ES-I3 (cell line): Measurements from ENCODE around the gene RNF25.

Source experiments
- H3K36me3 ChIP-seq: 2 replicates; pipeline ENCODE4 v1.6.1; 2013; ENCODE audit warnings: mild to moderate bottlenecking, low read length, control low read depth, moderate library complexity; ENCODE audit not compliant: insufficient read depth
- H3K4me1 ChIP-seq: 2 replicates; pipeline ENCODE4 v1.6.1; 2013; ENCODE audit warnings: mild to moderate bottlenecking, control low read depth, low read length; ENCODE audit not compliant: insufficient read depth
- H3K9ac ChIP-seq: 2 replicates; pipeline ENCODE4 v1.6.1; 2013; ENCODE audit warnings: low read depth, mild to moderate bottlenecking, low read length, moderate library complexity
- H3K9me3 ChIP-seq: 2 replicates; pipeline ENCODE4 v1.6.1; 2013; ENCODE audit warnings: mild to moderate bottlenecking, low read length, moderate library complexity; ENCODE audit not compliant: control insufficient read depth, insufficient read depth

The RNF25 gene

GRCh38 chr2:218626369-218626768 is 45.4 kb downstream of the RNF25 start:
- Histone ChIP-seq H3K4me1 (no peaks in the 10 kb centered on the region), H3K36me3 (no peaks in the 10 kb centered on the region), H3K9ac (no peak overlapping the region), H3K9me3 (no peaks in the 10 kb centered on the region)

- no peak overlapping the region for H3K9ac ChIP-seq
- no peaks in the 10 kb centered on the region for H3K4me1 ChIP-seq
- no peaks in the 10 kb centered on the region for H3K9me3 ChIP-seq
- H3K36me3 ChIP-seq = no peaks in the 10 kb centered on the region
Observed at GRCh38 chr2:218623366-218623705, 48.5 kb downstream of the RNF25 start.

- H3K9me3 ChIP-seq = no peaks in the 10 kb centered on the region
- no peak overlapping the region for H3K9ac ChIP-seq
Observed at GRCh38 chr2:218622606-218623365, 49.0 kb downstream of the RNF25 start.

GRCh38 chr2:218621007-218621406 is 50.8 kb downstream of the RNF25 start:
- Histone ChIP-seq H3K9me3 (no peaks in the 10 kb centered on the region), H3K9ac (no peak overlapping the region), H3K4me1 (no peaks in the 10 kb centered on the region), H3K36me3 (no peaks in the 10 kb centered on the region)

More at GRCh38 chr2:218622606-218623365, 49.0 kb downstream of the RNF25 start:
- Histone ChIP-seq H3K4me1 (no peaks in the 10 kb centered on the region), H3K36me3 (no peaks in the 10 kb centered on the region)

GRCh38 chr2:218618102-218618860 is 53.5 kb downstream of the RNF25 start:
- no peaks in the 10 kb centered on the region for H3K9me3 ChIP-seq
- no peaks in the 10 kb centered on the region for H3K4me1 ChIP-seq
- H3K36me3 ChIP-seq = no peaks in the 10 kb centered on the region
- no peak overlapping the region for H3K9ac ChIP-seq

GRCh38 chr2:218615868-218616315 is 55.9 kb downstream of the RNF25 start:
- H3K36me3 ChIP-seq = no peaks in the 10 kb centered on the region
- H3K9ac ChIP-seq = no peak overlapping the region
- no peaks in the 10 kb centered on the region for H3K9me3 ChIP-seq
- no peaks in the 10 kb centered on the region for H3K4me1 ChIP-seq
